Adrenal gland (tissue), 12 donors: ENCODE data around the gene ITGB5. TPM values are rescaled to one million over a fixed set of nuclear protein-coding genes. Genes with fewer than 3 reads are reported as not detected.
"Not testable (repeated sequence)": the region's sequence is repeated elsewhere in the genome, so short reads cannot be mapped to it uniquely, and the experiment has no call there.

ENCODE experiments used
- DNase-seq, 7 donors: peaks; one replicate each; pipeline ENCODE4 v3.0.0-alpha.2; 2019 to 2020
- H3K27ac ChIP-seq, 5 donors: fragments of 200-600 bp; sonication (generic) in 4 of 5; 1 replicate in 3 of 5; 2 replicates in 2 of 5; pipeline versions ENCODE4 v1.5.1 to v1.8.0; 2016 to 2020; ENCODE audit warnings: mild to moderate bottlenecking in 1 of 5
- H3K27me3 ChIP-seq: fragments of 200-600 bp; 2 replicates; pipeline ENCODE4 v1.8.0; 2021
- H3K36me3 ChIP-seq, 2 donors: fragments of 200-600 bp; replicated peaks in 1 of 2; 1 replicate in 1 of 2; 2 replicates in 1 of 2; pipeline versions ENCODE4 v1.5.1 to v1.8.0; 2018 to 2022
- H3K4me1 ChIP-seq, 2 donors: fragments of 200-600 bp; replicated peaks in 1 of 2; 1 replicate in 1 of 2; 2 replicates in 1 of 2; pipeline versions ENCODE4 v1.5.1 to v1.8.0; 2018 to 2021
- H3K4me3 ChIP-seq, 4 donors: fragments of 200-600 bp; sonication (generic) in 3 of 4; one replicate each; pipeline ENCODE4 v1.5.1; 2016 to 2018
- H3K9me3 ChIP-seq, 3 donors: fragments of 200-600 bp; sonication (generic) in 1 of 3; replicated peaks in 1 of 3; 1 replicate in 2 of 3; 2 replicates in 1 of 3; pipeline versions ENCODE4 v1.5.1 to v1.8.0; 2016 to 2021
- CTCF ChIP-seq, 6 experiments: fragments of 450-650 bp in 4 of 6; fragments of 200-600 bp in 2 of 6; sonication (generic) in 1 of 6; IDR thresholded peaks; 1 replicate in 5 of 6; 2 replicates in 1 of 6; pipeline versions ENCODE4 v1.5.1 to v1.8.0; 2016 to 2021; ENCODE audit warnings: antibody characterized with exemption in 6 of 6, mild to moderate bottlenecking in 2 of 6, moderate library complexity in 1 of 6
- POLR2A ChIP-seq, 2 donors: fragments of 450-650 bp; IDR thresholded peaks; one replicate each; pipeline ENCODE4 v1.6.1; 2017; ENCODE audit warnings: antibody characterized with exemption in 2 of 2, mild to moderate bottlenecking in 2 of 2, moderate library complexity in 1 of 2
- WGBS, 4 donors: extraction: QIAGEN DNeasy Blood & Tissue Kit in 2 of 4; methylation state at CpG; one replicate each; pipeline versions ENCODE4 v1.1.5 to v1.1.7; 2013 to 2017; 5-methylcytosine and 5-hydroxymethylcytosine counted together
- intact Hi-C, 2 donors: fragments of 100-400 bp; cut with DNase I; formaldehyde crosslinking; loops; one replicate each; pipeline versions ENCODE4 v1.14.1 to v1.15.0; 2022 to 2023
- polyA plus RNA-seq, 3 donors: library from polyadenylated mRNA; stranded (reverse); fragments of 200-250 nt in 2 of 3; fragments of 350-450 nt in 1 of 3; fragmentation: Illumina TruSeq in 1 of 3; extraction: RNeasy Lipid Tissue Mini Kit (QIAGEN cat#74804) in 1 of 3; gene quantifications; one replicate each; pipeline ENCODE4 v1.2.3, GENCODE V29; 2013 to 2014
- total RNA-seq, 9 donors: library from RNA; depleted of rRNA in 4 of 9; stranded (reverse); fragments of >200 nt in 4 of 9; fragments of 120-200 nt in 1 of 9; fragmentation: NEBNext Ultra II Directional in 1 of 9; extraction: Animal tissue kit (Norgen Biotek cat#: 25700) in 1 of 9; gene quantifications; one replicate each; pipeline versions ENCODE4 v1.1.0 to v1.2.4, GENCODE V29; 2013 to 2023
- donor health status: healthy with polysubstance abuse.
- donor health status: Bipolar disorder and iron deficiency.
- donor health status: DM: yes; HTN: yes; CAD: no.
- donor health status: DM: no; HTN: no; CAD: no.
- donor health status: DM: no; HTN: no; CAD: no.
- donor health status: DM: yes; HTN: yes; CAD: no.

ITGB5 gene
- total and polyA plus RNA-seq, 12 donors: 9.4 to 404 (median 94.8) TPM

GRCh38 chr3:124752051-124752450 lies 135.1 kb downstream of the ITGB5 start:
- H3K27me3 ChIP-seq: no peaks in the 10 kb centered on the region
- no peaks in the 10 kb centered on the region for H3K9me3 ChIP-seq
- intact Hi-C loops: loop anchor here in 1 of 2 donors (10.0 kb wide), 1 partner anchor 833 kb away; no protein-coding TSS in a partner anchor
- H3K4me3 ChIP-seq: no peak overlapping the region
- no peaks in the 10 kb centered on the region for H3K36me3 ChIP-seq
- peak in 1 of 7 donors; percentile 5 for DNase-seq
- 80 to 92% (median 83%) methylated on average over 3 of the region's 3 CpGs for WGBS, 4 donors
- H3K4me1 ChIP-seq: peaks cover 0 to 3% of the 10 kb centered on the region in 2 donors
- TF ChIP-seq POLR2A (IDR thresholded peaks at IDR 0.05) (no peak), CTCF (IDR thresholded peaks at IDR 0.05) (no peak)
- H3K27ac ChIP-seq: no peak overlapping the region

DNA sequence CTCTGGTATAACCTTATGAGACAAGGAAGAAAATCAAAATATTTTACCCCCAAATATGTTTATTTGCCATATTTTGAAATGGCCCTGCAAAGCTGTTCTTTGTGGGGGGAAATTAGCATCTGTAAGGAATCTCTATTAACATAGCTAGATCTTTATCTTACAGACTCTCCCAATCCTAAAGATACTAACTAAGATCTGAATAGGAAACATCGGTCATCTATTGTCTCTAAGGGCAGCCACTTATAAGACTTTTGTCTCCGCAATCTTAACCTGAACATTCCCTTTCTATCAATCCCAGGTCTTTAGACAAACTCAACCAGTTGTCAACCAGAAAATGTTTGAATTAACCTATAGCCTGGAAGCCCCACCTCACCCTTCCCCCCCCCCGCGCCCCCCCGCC lies 135.7 kb downstream of the ITGB5 start:
- Histone ChIP-seq H3K4me1 (peaks cover 0 to 3% of the 10 kb centered on the region in 2 donors), H3K36me3 (no peaks in the 10 kb centered on the region), H3K27ac (no peak overlapping the region), H3K9me3 (no peaks in the 10 kb centered on the region), H3K4me3 (no peak overlapping the region), H3K27me3 (no peaks in the 10 kb centered on the region)
- intact Hi-C loops: loop anchor here in 1 of 2 donors (10.0 kb wide), 1 partner anchor 833 kb away; no protein-coding TSS in a partner anchor
- TF ChIP-seq CTCF (IDR thresholded peaks at IDR 0.05): no peak
- TF ChIP-seq POLR2A (IDR thresholded peaks at IDR 0.05): no peak
- DNase-seq: no peak
- WGBS, 4 donors: 67 to 78% (median 73%) methylated on average over 5 of the region's 5 CpGs

DNA sequence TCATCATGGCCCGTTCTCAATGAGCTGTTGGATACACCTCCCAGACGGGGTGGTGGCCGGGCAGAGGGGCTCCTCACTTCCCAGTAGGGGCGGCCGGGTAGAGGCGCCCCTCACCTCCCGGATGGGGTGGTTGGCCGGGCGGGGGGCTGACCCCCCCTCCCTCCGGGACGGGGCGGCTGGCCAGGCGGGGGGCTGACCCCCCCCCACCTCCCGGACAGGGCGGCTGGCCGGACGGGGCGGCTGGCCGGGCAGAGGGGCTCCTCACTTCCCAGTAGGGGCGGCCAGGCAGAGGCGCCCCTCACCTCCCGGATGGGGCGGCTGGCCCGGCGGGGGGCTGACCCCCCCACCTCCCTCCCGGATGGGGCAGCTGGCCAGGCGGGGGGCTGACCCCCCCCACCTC lies 137.3 kb downstream of the ITGB5 start:
- 86 to 92% (median 90%) methylated on average over 5 to 18 of the region's 27 CpGs; no CpG with 5 or more reads in 1 of the 4 donors for WGBS, 4 donors
- not testable (repeated sequence) for H3K36me3 ChIP-seq, H3K4me1 ChIP-seq, H3K9me3 ChIP-seq, H3K4me3 ChIP-seq, DNase-seq, H3K27me3 ChIP-seq, H3K27ac ChIP-seq
- intact Hi-C loops: loop anchor here in 1 of 2 donors (10.0 kb wide), 1 partner anchor 835 kb away; no protein-coding TSS in a partner anchor

GRCh38 chr3:124748560-124749198 lies 138.5 kb downstream of the ITGB5 start:
- DNase-seq: no peak
- intact Hi-C loops: no loop called here
- Histone ChIP-seq H3K9me3 (no peaks in the 10 kb centered on the region), H3K27me3 (no peaks in the 10 kb centered on the region), H3K4me1 (peaks cover 0 to 3% of the 10 kb centered on the region in 2 donors), H3K36me3 (peaks cover 0 to 15% of the 10 kb centered on the region in 2 donors), H3K4me3 (no peak overlapping the region), H3K27ac (no peak overlapping the region)
- WGBS, 4 donors: 79 to 93% (median 85%) methylated on average over 4 to 8 of the region's 8 CpGs
- TF ChIP-seq CTCF (IDR thresholded peaks at IDR 0.05): no peak
- no peak for TF ChIP-seq POLR2A (IDR thresholded peaks at IDR 0.05)
